GM10266 (cell line): ENCODE data around the gene GCK.

ENCODE experiments used
- DNase-seq: peaks from one replicate; pipeline ENCODE4 v3.0.0; 2012; ENCODE audit errors: extremely low spot score
- TF ChIP-seq, protein P1 (sequence below): IDR thresholded peaks from 2 replicates; pipeline ENCODE4 v1.5.1; 2012; ENCODE audit warnings: mild to moderate bottlenecking, low read depth; ENCODE audit not compliant: control insufficient read depth, insufficient read depth; ENCODE audit errors: missing control alignments

GCK gene

GRCh38 chr7:44218418-44219201 is 29.4 kb upstream of the GCK start:
- TF ChIP-seq, protein P1, sequence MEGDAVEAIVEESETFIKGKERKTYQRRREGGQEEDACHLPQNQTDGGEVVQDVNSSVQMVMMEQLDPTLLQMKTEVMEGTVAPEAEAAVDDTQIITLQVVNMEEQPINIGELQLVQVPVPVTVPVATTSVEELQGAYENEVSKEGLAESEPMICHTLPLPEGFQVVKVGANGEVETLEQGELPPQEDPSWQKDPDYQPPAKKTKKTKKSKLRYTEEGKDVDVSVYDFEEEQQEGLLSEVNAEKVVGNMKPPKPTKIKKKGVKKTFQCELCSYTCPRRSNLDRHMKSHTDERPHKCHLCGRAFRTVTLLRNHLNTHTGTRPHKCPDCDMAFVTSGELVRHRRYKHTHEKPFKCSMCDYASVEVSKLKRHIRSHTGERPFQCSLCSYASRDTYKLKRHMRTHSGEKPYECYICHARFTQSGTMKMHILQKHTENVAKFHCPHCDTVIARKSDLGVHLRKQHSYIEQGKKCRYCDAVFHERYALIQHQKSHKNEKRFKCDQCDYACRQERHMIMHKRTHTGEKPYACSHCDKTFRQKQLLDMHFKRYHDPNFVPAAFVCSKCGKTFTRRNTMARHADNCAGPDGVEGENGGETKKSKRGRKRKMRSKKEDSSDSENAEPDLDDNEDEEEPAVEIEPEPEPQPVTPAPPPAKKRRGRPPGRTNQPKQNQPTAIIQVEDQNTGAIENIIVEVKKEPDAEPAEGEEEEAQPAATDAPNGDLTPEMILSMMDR, result no peak
- no peak for DNase-seq

GRCh38 chr7:44217852-44218402 is 28.7 kb upstream of the GCK start:
- TF ChIP-seq, protein P1, result no peak
- DNase-seq, result no peak

GRCh38 chr7:44217223-44217714 is 28.0 kb upstream of the GCK start:
- TF ChIP-seq, protein P1, result no peak
- DNase-seq, result no peak

DNA sequence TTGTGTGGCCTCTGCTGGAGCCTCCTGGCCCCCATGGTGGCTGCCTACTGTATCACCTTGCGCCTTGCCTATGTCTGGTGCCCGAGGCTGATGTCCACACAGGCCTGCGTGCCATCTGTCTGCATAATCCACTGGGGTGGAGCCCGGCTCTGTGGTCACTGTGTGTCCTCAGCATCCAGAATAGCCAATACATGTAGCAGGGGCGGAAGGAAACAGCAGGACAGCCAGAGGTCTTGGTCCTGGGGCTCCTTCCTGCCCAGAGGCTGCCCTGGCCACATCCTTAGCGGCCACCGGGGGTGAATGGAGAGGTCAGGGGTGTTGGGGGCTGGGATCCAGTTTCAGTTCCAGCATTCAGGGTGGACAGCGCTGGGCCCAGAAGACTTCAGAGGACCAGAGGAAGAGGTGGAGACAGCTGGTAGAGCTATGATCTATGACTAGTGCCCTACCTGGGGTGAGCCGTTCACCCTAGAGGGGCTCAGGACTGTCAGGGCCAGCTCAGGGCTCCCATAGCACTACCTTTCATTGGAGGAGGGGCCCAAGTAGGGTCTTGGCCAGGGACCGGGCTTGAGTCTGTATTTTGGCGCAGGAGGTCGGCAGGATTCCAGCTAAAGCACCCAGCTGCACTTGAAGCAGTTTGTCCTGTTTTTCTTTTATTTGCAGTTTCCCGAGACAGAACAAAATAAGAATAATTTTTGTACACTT is 27.4 kb upstream of the GCK start:
- DNase-seq, result no peak
- TF ChIP-seq, protein P1, result no peak

GRCh38 chr7:44216019-44216418 is 26.8 kb upstream of the GCK start:
- no peak for DNase-seq
- TF ChIP-seq, protein P1, result no peak

DNA sequence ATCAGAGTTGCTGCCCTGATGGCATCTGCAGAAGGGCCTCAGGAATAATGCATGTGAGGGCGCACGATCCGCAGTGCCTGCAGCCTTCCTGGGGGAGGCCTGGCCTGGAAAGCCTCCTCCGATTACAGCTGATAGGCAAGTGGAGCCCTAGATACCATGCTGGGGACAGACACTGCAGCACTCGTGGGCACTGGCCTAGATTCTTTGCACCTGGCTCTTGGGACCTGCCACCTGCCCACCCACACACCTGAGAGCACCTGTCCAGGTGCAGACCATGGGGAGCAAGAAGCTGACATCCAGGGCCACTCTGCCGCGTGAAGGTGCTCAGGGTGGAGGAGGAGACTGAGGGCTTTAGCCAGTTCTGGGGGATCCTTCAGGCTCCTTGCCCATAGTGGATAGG is 26.3 kb upstream of the GCK start:
- TF ChIP-seq, protein P1, result no peak
- DNase-seq, result no peak

DNA sequence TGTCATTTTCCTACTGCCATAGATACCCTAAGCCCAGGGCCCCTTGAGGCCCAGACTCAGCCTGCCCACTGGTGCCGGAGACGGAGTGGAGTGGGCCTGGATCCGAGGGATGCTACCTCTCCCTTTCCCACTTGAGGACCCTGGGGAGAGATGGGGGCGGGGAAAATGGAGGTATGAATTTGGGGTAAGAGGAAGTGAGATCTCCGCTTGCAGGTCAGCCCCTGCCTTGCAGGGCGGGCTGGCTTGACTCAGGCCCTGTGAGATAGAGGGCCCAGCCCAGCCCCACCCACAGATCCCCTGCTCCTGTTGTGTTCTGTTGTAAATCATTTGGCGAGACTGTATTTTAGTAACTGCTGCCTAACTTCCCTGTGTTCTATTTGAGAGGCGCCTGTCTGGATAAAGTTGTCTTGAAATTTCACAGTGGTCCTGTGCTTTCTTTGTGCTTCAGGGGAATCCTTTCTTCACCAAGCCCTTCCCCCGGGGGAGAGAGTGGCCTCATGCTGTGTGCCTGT is 24.7 kb upstream of the GCK start:
- TF ChIP-seq, protein P1, result no peak

More for the DNA sequence above, 24.7 kb upstream of the GCK start:
- DNase-seq, result no peak
